HuH-7.5 (cell line): ENCODE results near the gene DCAF11.

Experiments used
- DNase-seq: peaks from one replicate; pipeline ENCODE4 v3.0.0; 2011; ENCODE audit warnings: low spot score

Gene DCAF11

DNA sequence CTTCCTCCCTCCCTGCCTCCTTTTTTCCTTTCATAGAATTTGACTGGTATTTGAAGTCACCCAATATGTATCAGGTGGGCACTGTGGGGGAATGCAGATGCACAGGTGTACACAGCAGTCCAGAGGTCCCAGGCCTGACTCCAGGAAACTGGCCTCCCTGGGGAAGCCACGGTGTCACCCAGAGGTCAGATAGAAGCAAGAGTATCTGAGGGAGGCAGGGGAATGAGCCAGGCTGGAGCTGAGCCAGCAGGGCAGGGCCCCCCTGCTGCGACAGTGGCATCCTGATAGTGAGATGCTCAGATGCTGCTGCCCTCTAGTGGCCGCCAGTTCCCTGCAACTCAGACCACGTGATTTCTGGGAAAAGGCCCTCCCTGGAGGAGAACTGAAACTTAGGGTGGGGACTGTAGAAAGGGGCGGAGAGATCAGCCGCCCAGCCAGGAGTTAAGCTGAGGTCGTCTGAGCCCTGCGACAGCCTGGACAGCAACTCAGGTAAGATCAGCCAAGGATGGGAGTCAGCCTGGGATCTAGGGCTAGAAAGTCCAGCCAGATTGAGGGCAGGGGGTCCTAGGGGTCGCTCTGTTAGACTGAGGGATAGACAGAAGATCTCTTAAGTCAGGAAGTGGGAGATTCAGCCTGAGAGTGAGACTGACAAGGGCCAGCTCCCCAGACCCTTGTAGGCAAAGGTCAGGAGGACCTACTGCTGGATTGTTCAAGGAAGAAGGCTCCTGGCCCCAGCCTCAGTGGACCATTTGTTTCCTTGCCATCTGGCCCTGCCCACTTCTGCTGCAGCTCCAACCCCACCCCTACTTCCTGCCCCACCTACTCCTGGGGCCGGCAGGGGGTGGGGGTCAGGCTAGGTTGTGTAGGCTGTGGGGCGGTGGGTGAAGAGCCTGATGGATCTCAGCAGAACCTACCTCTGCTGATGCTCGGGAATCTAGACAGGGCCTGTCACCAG lies 46.5 kb downstream of the DCAF11 start, which contains the start of gene IRF9:
Gene IRF9 (plus strand): TSS at position 416 of the 955 bp plus-strand sequence. CDS start 880 bp downstream, outside the sequence.
- peak; percentile 97 for DNase-seq

DNA sequence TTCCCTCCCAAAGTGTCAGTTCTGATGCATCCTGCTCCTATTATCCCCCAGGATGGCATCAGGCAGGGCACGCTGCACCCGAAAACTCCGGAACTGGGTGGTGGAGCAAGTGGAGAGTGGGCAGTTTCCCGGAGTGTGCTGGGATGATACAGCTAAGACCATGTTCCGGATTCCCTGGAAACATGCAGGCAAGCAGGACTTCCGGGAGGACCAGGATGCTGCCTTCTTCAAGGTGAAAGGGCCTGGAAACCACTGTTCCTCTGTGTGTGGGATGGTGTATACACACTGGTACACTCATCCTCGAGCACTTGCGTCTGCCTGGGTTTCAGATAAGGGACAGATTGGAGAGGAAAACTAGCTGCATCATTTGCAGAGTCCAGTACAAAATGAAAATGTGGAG lies 47.5 kb downstream of the DCAF11 start:
- DNase-seq = no peak

DNA sequence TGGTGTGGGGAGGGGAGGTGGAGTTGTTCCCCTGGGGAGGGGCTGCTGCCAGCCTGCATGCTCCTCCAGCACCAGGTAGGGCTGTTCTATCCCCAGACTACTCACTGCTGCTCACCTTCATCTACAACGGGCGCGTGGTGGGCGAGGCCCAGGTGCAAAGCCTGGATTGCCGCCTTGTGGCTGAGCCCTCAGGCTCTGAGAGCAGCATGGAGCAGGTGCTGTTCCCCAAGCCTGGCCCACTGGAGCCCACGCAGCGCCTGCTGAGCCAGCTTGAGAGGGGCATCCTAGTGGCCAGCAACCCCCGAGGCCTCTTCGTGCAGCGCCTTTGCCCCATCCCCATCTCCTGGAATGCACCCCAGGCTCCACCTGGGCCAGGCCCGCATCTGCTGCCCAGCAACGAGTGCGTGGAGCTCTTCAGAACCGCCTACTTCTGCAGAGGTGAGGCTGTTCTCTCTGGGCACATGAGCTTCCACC lies 50.0 kb downstream of the DCAF11 start:
- no peak for DNase-seq

DNA sequence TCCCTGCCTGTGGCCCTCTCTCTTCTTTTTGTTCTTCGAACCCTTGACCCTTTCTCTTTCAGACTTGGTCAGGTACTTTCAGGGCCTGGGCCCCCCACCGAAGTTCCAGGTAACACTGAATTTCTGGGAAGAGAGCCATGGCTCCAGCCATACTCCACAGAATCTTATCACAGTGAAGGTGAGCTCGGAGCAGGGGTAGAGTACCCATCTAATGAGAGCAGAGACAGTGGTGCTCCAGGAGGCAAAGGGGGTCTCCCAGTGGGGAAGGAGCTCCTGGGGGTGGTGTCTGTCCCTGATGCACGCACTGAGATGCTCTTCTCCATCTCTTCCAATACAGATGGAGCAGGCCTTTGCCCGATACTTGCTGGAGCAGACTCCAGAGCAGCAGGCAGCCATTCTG lies 51.2 kb downstream of the DCAF11 start:
- DNase-seq = no peak

DNA sequence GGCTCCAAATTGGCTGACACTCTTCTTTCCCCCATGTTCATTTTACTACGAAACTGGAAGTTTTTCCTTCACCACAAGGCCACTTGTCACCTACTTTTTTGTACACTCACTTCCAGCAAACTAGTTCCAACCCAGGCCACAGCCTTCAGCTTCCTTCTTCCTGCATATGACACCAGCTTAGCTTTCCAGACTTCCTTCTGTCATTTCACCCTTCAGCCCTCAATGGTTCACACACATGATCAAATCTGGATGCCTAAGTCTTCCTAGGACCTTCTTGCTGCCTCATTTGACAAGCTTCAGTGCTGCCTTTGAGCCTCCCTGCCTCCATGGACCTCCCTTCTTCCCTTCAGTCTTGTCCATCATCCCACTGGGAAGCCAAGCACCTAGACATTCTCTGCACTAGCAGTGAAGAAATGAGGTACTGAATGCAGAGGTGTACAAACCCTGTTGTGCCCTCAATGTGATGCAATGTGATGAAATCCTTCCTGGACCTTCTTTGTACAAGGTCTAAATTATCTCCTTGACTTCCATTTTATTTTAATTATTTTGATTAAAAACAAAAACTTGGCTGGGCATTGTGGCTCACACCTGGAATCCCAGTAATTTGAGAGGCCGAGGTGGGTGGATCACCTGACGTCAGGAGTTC lies 53.0 kb downstream of the DCAF11 start:
- DNase-seq = no peak

DNA sequence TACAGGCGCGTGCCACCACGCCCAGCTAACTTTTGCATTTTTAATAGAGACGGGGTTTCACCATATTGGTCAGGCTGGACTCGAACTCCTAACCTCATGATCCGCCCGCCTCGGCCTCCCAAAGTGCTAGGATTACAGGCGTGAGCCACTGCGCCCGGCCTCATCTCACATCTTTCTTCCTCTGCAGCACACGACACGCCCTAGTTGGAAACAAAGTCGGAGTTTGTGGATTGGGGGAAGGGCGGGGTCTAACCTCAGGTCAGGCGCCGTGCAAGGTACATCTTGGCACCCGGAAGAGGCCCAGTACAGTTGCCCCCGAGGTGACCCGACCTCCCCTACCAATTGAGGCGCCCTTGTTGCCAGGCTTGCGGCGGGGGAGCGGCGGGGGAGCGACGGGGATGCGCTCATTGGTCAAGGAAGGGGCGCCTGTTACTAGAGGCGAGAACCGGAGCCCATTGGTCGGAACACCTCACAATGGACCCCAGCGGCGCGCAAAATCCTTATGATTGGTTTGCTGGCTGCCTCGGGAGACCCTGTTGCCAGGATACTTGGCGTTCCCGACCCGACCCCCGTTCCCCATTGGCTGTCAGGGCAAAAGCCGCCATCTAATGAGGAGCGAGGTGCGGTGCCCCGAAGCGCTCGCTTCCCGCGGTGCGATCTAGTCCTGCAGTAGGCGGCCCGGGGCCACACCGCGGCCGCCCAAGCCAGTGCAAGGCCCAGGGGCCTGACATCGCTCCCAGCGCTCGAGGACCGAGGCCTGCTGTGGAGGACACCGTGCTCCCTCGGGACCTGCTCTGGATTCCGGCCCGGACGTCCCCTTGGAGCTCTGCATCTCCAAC lies 57.1 kb downstream of the DCAF11 start, which contains the start of gene REC8:
Gene REC8 (plus strand): TSS at position 659 of the 839 bp plus-strand sequence. CDS start 473 bp downstream, outside the sequence.
- DNase-seq = no peak

DNA sequence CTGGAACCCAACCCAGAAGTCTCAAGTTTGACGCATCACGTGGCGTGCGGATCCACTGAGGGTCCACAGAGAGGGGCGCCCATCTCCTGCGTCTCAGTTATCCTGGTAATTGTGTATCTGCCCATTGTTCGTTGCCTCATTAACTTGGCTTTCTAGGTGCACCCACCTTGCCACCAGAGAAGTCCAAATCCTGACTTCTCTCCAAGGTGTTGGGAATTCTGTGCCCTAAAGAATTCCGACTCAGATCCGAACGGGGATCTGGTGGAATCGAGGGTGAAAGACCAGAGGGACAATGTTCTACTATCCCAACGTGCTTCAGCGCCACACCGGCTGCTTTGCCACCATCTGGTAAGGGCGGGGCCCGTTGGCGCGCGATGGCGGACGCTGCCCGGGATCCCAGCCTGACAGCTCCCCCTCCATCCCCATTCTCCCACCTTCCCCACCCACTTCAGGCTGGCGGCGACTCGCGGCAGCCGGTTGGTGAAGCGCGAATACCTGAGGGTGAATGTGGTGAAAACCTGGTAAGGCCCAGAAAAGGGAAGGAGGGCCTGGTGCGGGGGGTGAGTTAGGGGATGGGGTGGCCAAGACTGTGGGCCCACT lies 57.8 kb downstream of the DCAF11 start:
- DNase-seq = no peak

DNA sequence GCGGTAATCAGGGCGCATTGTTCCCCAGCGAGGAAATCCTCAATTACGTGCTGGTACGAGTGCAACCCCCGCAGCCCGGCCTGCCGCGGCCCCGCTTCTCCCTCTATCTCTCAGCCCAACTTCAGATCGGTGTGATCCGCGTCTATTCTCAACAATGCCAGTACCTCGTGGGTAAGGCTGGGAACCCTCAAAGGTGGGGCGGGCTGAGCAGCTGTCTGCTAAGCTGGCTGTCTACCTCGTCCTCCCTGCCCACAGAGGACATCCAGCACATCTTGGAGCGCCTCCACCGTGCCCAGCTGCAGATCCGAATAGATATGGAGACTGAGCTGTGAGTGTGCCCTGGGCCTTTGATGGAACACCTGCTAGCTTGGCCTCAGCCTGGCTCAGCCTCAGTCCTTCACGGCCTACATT lies 58.3 kb downstream of the DCAF11 start:
- no peak for DNase-seq
